ENCODE measurements around the gene INS.
A peak's percentile ranks its signal among the peaks of the same experiment; 100 is the strongest.

INS gene

GRCh38 chr11:2154195-2154585 lies 6.8 kb downstream of the INS start:
- H3K36me3 ChIP-seq (ENCODE audit: control insufficient read depth, insufficient read depth, low read length) = no peaks in the 10 kb centered on the region
- H3K9me3 ChIP-seq (ENCODE audit: control insufficient read depth, low read length) = no peaks in the 10 kb centered on the region
- WGBS, 2 experiments = 85 to 88% methylated on average over 7 of the region's 7 CpGs
- H3K27me3 ChIP-seq (ENCODE audit: control insufficient read depth, insufficient read depth, low read length, poor library complexity, severe bottlenecking) = peaks cover 6% of the 10 kb centered on the region
- no peak overlapping the region for H3K27ac ChIP-seq (ENCODE audit: insufficient read depth, low read depth, low read length, poor library complexity, severe bottlenecking)
- H3K4me3 ChIP-seq (ENCODE audit: insufficient read depth, low read depth, low read length) = no peak overlapping the region
- H3K4me1 ChIP-seq (ENCODE audit: control insufficient read depth, insufficient read depth, low read length) = peaks cover 22% of the 10 kb centered on the region

GRCh38 chr11:2153581-2154194 lies 7.3 kb downstream of the INS start:
- H3K36me3 ChIP-seq (ENCODE audit: control insufficient read depth, insufficient read depth, low read length) = no peaks in the 10 kb centered on the region
- no peak overlapping the region for H3K4me3 ChIP-seq (ENCODE audit: insufficient read depth, low read depth, low read length)
- 87 to 88% methylated on average over 14 of the region's 14 CpGs for WGBS, 2 experiments
- peaks cover 11% of the 10 kb centered on the region for H3K27me3 ChIP-seq (ENCODE audit: control insufficient read depth, insufficient read depth, low read length, poor library complexity, severe bottlenecking)
- peaks cover 27% of the 10 kb centered on the region for H3K4me1 ChIP-seq (ENCODE audit: control insufficient read depth, insufficient read depth, low read length)
- no peaks in the 10 kb centered on the region for H3K9me3 ChIP-seq (ENCODE audit: control insufficient read depth, low read length)
- H3K27ac ChIP-seq (ENCODE audit: insufficient read depth, low read depth, low read length, poor library complexity, severe bottlenecking) = no peak overlapping the region

- Histone ChIP-seq H3K27ac (ENCODE audit: insufficient read depth, low read depth, low read length, poor library complexity, severe bottlenecking) (no peak overlapping the region), H3K4me1 (ENCODE audit: control insufficient read depth, insufficient read depth, low read length) (peaks cover 44% of the 10 kb centered on the region), H3K4me3 (ENCODE audit: insufficient read depth, low read depth, low read length) (no peak overlapping the region), H3K9me3 (ENCODE audit: control insufficient read depth, low read length) (no peaks in the 10 kb centered on the region), H3K36me3 (ENCODE audit: control insufficient read depth, insufficient read depth, low read length) (no peaks in the 10 kb centered on the region), H3K27me3 (ENCODE audit: control insufficient read depth, insufficient read depth, low read length, poor library complexity, severe bottlenecking) (peaks cover 31% of the 10 kb centered on the region)
- 8 to 9% methylated on average over 22 of the region's 22 CpGs for WGBS, 2 experiments
Observed at GRCh38 chr11:2151500-2152257, 9.3 kb downstream of the INS start.

DNA sequence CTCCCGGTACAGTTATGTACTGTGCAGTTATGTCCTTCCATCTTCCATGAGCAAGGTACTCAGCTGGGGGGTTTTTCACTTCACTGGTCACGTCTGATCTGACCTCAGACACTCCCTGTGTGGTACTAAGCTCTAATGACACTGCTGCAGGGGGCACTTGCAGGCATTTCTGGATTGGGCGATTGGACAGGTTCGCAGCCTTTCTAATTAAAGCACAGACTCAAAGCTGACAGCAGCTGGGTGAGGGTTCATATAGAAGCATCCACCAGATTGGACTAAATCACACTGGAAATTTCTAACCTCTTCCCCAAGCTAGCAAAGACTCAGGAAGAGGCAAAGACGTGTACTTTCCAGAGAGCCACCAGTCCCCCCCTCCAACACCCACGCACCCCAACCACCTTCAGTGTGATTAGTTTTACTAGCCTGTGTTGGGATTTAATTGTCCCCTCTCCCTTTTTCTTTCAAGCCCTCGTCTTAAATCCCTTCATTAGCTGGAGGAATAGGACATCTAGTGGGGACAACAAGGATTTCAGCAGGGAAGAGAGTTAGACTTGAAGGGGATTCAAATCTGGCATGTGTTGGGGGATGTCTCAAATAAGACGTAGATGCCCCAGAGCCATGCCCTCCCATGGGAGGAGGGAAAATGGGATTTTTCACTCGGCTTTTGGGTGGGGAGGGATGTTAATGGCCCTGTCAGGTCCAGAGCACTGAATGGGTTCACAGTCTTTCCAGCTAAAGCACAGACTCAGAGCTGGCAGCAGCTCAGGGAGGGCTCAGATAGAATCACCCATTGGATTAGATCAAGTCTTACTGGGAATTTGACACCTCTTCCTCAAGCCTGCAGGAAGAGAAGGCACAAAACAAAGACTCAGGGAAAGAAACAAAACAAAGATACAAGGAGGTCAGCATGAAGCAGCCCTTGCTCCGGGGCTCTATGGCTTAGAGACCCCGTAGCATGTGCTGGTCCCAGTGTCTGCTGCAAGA lies 10.9 kb downstream of the INS start:
- H3K27me3 ChIP-seq (ENCODE audit: control insufficient read depth, insufficient read depth, low read length, poor library complexity, severe bottlenecking) = peaks cover 47% of the 10 kb centered on the region
- WGBS, 2 experiments = 22 to 28% methylated on average over 11 of the region's 11 CpGs
- H3K4me1 ChIP-seq (ENCODE audit: control insufficient read depth, insufficient read depth, low read length) = peaks cover 57% of the 10 kb centered on the region
- no peak overlapping the region for H3K4me3 ChIP-seq (ENCODE audit: insufficient read depth, low read depth, low read length)
- no peaks in the 10 kb centered on the region for H3K9me3 ChIP-seq (ENCODE audit: control insufficient read depth, low read length)
- peak overlapping the region; percentile 56 for H3K27ac ChIP-seq (ENCODE audit: insufficient read depth, low read depth, low read length, poor library complexity, severe bottlenecking)
- no peaks in the 10 kb centered on the region for H3K36me3 ChIP-seq (ENCODE audit: control insufficient read depth, insufficient read depth, low read length)

- Histone ChIP-seq H3K4me3 (ENCODE audit: insufficient read depth, low read depth, low read length) (no peak overlapping the region), H3K9me3 (ENCODE audit: control insufficient read depth, low read length) (no peaks in the 10 kb centered on the region), H3K27me3 (ENCODE audit: control insufficient read depth, insufficient read depth, low read length, poor library complexity, severe bottlenecking) (peaks cover 54% of the 10 kb centered on the region), H3K4me1 (ENCODE audit: control insufficient read depth, insufficient read depth, low read length) (peaks cover 57% of the 10 kb centered on the region), H3K27ac (ENCODE audit: insufficient read depth, low read depth, low read length, poor library complexity, severe bottlenecking) (no peak overlapping the region), H3K36me3 (ENCODE audit: control insufficient read depth, insufficient read depth, low read length) (no peaks in the 10 kb centered on the region)
- 71% methylated on average over 8 of the region's 8 CpGs for WGBS, 2 experiments
Observed at GRCh38 chr11:2149460-2149859, 11.5 kb downstream of the INS start.

- H3K27me3 ChIP-seq (ENCODE audit: control insufficient read depth, insufficient read depth, low read length, poor library complexity, severe bottlenecking) = peaks cover 62% of the 10 kb centered on the region
- no peak overlapping the region for H3K4me3 ChIP-seq (ENCODE audit: insufficient read depth, low read depth, low read length)
- H3K4me1 ChIP-seq (ENCODE audit: control insufficient read depth, insufficient read depth, low read length) = peaks cover 57% of the 10 kb centered on the region
- WGBS, 2 experiments = 16 to 23% methylated on average over 5 of the region's 5 CpGs
- no peaks in the 10 kb centered on the region for H3K36me3 ChIP-seq (ENCODE audit: control insufficient read depth, insufficient read depth, low read length)
- no peaks in the 10 kb centered on the region for H3K9me3 ChIP-seq (ENCODE audit: control insufficient read depth, low read length)
- H3K27ac ChIP-seq (ENCODE audit: insufficient read depth, low read depth, low read length, poor library complexity, severe bottlenecking) = no peak overlapping the region
Observed at GRCh38 chr11:2148595-2148994, 12.4 kb downstream of the INS start.

DNA sequence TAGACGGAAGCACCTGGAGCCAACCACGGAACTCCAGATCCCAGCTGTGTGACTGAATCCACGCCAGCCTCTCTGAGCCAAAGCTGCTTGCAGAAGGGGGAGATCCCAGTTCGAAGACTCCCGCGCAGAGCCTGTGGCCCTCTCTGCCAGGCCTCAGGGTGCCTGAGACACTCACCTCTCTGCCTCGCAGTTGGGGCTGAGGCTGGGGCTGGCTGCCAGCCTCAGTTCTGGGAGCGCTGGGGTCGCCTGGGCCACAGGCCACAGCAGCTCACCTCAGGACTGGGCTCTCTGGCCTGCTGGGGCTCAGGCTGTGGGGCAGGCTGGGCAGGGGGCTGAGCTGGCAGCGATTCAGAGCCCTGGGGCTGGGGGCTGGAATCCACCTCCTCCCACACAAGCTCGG lies 13.6 kb downstream of the INS start:
- Histone ChIP-seq H3K27me3 (ENCODE audit: control insufficient read depth, insufficient read depth, low read length, poor library complexity, severe bottlenecking) (peaks cover 74% of the 10 kb centered on the region), H3K4me3 (ENCODE audit: insufficient read depth, low read depth, low read length) (no peak overlapping the region), H3K27ac (ENCODE audit: insufficient read depth, low read depth, low read length, poor library complexity, severe bottlenecking) (no peak overlapping the region), H3K4me1 (ENCODE audit: control insufficient read depth, insufficient read depth, low read length) (peaks cover 57% of the 10 kb centered on the region), H3K36me3 (ENCODE audit: control insufficient read depth, insufficient read depth, low read length) (no peaks in the 10 kb centered on the region), H3K9me3 (ENCODE audit: control insufficient read depth, low read length) (no peaks in the 10 kb centered on the region)
- WGBS, 2 experiments = 30 to 38% methylated on average over 11 of the region's 11 CpGs

DNA sequence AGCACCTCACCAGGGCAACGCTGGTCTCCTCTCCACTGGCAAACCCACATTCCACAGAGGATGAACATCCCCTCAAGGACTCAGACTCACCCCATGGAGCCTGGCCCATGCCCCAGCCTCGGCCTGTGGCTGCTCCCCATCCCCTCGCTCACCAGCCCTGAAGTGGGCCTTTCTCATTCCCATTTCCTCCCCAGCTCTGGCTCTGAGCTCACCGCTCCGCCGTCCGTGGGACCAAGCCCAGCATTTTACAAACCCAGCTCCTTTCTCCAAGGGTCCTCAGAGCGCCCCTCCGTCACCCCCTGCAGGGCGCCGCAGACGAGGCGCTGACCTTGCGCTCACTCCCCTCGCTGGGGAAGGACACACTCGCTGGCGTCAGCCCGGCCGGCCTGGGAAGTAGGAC lies 15.0 kb downstream of the INS start:
- H3K4me3 ChIP-seq (ENCODE audit: insufficient read depth, low read depth, low read length) = no peak overlapping the region
- no peaks in the 10 kb centered on the region for H3K9me3 ChIP-seq (ENCODE audit: control insufficient read depth, low read length)
- peaks cover 54% of the 10 kb centered on the region for H3K4me1 ChIP-seq (ENCODE audit: control insufficient read depth, insufficient read depth, low read length)
- H3K27ac ChIP-seq (ENCODE audit: insufficient read depth, low read depth, low read length, poor library complexity, severe bottlenecking) = no peak overlapping the region
- WGBS, 2 experiments = 13 to 19% methylated on average over 19 of the region's 19 CpGs
- H3K36me3 ChIP-seq (ENCODE audit: control insufficient read depth, insufficient read depth, low read length) = no peaks in the 10 kb centered on the region
- peaks cover 88% of the 10 kb centered on the region for H3K27me3 ChIP-seq (ENCODE audit: control insufficient read depth, insufficient read depth, low read length, poor library complexity, severe bottlenecking)

DNA sequence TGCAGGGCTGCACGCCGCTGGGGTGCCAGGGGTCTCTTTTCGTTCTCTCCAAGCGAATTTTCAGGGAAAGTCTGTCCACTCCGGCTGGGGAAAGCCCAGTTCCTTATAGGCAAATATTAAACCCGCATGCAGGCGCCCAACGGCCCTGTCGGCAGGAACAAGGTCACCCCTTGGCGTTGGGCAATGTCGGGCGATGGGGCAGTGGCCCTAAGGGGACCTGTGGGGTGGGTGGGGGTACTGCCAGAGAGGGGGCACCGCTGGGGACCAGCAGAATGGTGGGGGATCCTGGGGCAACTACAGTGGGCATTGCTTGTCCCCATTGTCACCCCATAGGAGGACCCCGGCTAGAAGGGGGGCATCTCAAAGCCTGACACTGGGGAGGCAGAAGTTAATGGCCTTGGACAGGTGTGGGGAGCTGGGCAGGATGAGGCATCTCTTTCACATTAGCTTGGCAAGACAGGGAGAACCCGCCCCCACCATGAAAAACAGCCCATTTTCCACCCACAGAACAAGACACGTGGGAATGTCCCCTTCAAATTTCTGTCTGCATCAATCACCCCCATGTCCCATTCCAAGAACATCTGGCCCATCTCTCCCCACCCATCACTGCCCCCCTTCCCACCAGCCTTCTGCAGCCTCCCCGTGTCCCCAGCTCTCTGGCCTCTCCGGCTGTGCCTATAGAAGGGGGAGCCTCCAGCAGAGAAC lies 16.3 kb downstream of the INS start:
- Histone ChIP-seq H3K4me1 (ENCODE audit: control insufficient read depth, insufficient read depth, low read length) (peaks cover 49% of the 10 kb centered on the region), H3K4me3 (ENCODE audit: insufficient read depth, low read depth, low read length) (no peak overlapping the region), H3K27ac (ENCODE audit: insufficient read depth, low read depth, low read length, poor library complexity, severe bottlenecking) (no peak overlapping the region), H3K27me3 (ENCODE audit: control insufficient read depth, insufficient read depth, low read length, poor library complexity, severe bottlenecking) (peaks cover 99% of the 10 kb centered on the region), H3K9me3 (ENCODE audit: control insufficient read depth, low read length) (no peaks in the 10 kb centered on the region), H3K36me3 (ENCODE audit: control insufficient read depth, insufficient read depth, low read length) (no peaks in the 10 kb centered on the region)
- WGBS, 2 experiments = 22 to 23% methylated on average over 18 of the region's 18 CpGs
